Activated CD4-positive, alpha-beta T cell treated with anti-CD3 and anti-CD28 coated beads, Interleukin-2, amount 50 U/mL, for 48 hours (primary cell): Measurements from ENCODE around the gene PCDH20.
"Not testable (repeated sequence)": the region's sequence is repeated elsewhere in the genome, so short reads cannot be mapped to it uniquely, and the experiment has no call there.

ENCODE experiments used
- DNase-seq, 2 experiments: peaks; one replicate each; pipeline ENCODE4 v3.0.0-alpha.2; 2020

The PCDH20 gene, protein sequence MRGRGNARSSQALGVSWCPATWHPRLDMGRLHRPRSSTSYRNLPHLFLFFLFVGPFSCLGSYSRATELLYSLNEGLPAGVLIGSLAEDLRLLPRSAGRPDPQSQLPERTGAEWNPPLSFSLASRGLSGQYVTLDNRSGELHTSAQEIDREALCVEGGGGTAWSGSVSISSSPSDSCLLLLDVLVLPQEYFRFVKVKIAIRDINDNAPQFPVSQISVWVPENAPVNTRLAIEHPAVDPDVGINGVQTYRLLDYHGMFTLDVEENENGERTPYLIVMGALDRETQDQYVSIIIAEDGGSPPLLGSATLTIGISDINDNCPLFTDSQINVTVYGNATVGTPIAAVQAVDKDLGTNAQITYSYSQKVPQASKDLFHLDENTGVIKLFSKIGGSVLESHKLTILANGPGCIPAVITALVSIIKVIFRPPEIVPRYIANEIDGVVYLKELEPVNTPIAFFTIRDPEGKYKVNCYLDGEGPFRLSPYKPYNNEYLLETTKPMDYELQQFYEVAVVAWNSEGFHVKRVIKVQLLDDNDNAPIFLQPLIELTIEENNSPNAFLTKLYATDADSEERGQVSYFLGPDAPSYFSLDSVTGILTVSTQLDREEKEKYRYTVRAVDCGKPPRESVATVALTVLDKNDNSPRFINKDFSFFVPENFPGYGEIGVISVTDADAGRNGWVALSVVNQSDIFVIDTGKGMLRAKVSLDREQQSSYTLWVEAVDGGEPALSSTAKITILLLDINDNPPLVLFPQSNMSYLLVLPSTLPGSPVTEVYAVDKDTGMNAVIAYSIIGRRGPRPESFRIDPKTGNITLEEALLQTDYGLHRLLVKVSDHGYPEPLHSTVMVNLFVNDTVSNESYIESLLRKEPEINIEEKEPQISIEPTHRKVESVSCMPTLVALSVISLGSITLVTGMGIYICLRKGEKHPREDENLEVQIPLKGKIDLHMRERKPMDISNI

DNA sequence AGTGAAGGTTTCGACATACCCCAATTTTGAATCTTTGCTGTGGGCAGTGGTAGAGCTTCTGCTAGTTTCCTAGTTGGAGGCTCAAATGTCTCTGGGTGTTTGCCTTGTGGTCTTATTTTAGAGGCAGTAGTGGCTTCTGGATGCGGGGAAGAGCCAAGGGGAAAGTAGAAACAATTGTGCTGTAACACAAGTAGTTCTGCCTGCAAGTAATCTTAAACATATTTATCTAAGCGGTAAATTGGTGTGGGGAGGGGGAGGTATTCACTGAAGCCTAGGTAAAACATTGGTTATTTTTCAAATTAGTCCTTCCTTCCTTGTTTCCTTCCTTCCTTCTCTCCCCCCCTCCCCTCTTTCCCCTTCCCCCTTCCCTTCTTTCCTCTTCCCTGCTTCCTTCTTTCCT, at the start of gene PCDH20:
Gene PCDH20 (minus strand): TSS at position 101 of the 400 bp plus-strand sequence. CDS start 691 bp downstream, outside the sequence.
- no peak for DNase-seq

DNA sequence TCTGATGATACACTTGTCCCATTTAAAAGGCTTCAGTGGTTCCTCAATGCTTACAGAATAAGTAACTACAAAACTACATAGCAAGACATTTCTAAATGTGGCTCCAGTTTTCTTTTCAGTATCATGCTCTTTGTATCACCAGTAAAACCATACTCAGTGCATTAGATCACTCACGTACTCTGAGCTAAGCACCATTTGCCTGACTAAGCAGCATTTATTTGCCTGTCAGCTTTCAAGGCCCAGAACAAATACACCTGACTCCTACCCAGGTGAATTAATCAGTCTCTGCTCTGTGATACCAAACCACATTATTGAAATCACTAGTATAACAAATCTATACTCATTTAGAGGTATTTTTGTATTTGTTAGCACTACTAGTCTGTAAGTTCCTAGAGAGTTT, 47.4 kb upstream of the PCDH20 start:
- no peak for DNase-seq

DNA sequence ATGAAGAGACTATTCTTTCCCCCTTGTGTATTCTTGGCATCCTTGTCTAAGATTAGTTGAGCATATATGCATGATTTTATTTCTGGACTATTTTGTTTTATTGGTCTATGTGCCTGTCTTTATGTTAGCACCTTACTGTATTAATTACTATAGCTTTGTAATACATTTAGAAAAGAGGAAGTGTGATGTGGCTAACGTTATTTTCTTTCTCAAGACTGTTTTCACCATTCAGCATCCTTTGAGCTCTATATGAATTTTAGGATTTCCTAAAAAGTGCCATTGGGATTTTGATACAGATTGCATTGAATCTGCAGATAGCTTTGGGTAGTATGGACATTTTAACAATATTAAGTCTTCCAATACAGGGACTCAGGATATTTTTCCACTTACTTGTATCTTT, 37.5 kb upstream of the PCDH20 start:
- DNase-seq = no peak

DNA sequence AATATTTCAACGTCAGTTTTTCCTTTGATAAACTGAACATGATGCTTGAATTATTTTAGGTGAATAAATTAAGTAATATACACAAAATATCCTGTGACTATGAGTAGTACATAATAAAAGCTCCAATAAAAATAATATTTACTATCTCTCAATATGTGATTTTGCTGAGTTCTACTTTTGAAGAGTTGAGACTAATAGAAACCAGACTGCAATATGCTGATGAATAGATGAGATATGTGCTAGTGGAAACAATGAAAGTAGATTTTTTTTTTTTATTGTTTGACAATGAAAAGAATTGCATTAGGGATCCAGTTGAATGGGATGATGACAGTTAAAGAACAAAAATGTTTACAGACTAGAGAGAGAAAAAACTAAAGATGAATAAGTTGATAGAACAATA, 16.4 kb upstream of the PCDH20 start:
- no peak for DNase-seq

DNA sequence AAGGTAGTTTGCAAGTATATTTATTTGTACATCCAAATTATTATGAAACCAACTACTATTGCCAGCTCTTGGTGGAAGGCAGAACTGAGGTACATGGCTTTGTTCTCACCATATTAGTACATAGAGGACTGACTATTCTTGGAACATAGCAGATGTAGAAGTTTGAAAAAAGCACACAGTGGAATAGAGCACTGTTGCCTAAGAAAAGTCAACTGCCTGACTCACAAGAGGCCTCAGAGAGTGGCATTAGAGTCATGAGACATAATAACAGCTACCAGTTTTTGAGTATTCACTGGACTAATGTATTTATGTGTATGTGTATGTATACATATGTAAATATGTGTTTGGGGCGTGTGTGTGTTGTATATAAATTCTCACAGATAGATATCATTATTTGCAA, 8.3 kb upstream of the PCDH20 start:
- DNase-seq = no peak

DNA sequence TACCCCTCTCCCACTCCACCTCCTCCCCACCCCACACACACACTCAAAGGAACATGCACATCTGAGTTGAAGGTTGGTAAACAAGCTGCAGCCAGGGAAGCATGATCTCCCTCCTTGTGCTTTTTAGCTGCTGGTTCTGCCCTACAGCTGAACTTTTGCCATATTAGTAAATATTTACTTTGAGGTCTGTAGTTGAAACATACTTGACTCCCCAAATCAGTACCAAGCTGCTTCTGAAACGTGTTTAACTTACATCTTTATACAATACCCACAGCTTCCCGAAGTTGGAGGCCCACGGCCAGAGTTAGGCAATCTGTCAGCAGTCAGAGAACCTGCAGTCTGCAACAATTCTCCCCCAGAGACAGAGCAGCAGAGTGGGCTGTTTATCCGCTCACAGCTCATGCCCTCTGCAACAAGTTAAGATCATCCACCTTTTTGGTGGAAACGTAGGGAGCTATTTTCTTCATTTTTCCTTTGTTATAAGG, 1.5 kb upstream of the PCDH20 start:
- DNase-seq = no peak

DNA sequence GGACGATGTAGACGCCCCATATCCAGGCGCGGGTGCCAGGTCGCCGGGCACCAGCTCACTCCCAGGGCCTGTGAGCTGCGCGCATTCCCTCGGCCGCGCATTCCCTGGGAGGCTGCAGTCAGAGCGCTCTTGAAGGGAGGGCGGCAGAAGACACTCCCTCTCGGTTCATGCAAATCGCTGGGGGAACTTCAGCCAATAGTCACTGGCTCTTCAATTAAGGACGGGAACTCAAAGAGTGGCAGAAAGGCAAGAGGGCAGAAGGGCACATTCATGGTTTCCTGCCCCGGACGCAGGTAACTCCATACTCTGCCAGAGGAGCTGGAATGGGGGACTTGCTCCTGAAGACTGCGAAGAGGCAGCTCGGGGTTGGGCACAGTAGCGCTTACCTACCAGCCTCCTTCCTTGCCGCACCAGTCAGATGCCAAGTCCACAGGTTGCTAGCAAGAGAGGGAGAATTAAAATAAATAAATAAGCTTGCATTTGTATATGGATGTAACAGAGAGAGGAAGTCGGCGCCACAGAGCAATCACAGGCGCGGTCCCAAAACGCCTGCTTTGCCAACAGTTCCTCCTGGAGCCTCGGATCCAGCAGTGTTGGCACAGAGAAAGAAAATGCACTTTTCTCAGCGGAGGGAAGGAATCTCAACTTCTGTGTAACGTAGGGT, 459 bp downstream of the PCDH20 start:
- no peak for DNase-seq

DNA sequence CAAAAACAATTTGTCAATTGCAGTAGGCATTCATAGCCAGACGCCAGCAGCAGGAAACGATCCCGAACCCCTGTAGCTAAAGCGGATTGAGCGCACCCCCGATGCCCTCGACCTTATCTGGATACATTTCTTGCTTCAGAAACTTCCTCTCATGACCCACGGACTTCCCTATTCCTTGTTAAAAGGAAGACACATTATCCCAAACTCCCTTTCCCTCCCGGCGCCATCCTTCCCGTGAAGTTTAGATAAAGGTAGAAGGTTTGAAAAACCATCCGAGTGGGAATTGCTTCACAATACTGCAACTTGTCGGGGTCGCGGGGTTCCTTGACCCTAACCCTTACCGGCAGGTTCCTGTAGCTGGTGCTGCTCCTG, 977 bp downstream of the PCDH20 start:
- DNase-seq = no peak

DNA sequence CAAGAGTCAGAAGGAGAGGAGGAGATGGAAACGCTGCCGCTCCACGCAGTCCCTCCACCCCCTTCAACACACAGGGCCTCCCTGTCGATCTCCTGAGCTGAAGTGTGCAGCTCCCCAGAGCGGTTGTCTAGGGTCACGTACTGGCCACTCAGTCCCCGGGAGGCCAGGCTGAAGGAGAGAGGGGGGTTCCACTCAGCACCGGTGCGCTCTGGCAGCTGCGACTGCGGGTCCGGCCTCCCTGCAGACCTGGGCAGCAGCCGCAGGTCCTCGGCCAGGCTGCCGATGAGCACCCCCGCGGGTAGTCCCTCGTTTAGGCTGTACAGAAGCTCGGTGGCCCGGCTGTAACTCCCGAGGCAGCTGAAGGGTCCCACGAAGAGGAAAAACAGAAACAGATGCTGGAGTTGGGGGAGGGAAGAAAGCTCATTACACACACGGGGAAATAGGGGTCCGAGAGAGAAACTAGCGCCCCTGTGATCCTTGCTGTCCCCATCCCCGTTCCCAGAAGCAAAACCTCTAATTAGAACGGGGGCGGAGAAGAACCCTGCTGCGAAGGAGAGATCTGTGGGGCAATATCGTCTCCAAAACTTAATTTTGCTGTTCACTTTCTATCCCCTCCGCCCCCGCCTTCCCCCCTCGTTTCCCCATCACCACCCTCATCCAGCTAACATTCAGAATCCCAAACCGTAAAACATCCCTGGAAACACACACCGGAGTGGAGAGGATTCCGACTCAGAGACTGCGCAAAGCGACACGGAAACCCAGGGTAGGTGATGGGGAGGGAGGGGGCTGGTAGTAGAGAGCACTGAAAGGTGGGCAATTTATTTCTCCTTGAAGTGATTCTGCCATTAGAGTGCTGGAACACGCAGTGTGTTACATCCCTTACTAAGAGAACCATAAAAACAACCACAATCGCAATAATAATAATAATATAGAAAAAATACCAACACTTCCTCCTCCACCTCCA, 1.8 kb downstream of the PCDH20 start:
- no peak for DNase-seq

DNA sequence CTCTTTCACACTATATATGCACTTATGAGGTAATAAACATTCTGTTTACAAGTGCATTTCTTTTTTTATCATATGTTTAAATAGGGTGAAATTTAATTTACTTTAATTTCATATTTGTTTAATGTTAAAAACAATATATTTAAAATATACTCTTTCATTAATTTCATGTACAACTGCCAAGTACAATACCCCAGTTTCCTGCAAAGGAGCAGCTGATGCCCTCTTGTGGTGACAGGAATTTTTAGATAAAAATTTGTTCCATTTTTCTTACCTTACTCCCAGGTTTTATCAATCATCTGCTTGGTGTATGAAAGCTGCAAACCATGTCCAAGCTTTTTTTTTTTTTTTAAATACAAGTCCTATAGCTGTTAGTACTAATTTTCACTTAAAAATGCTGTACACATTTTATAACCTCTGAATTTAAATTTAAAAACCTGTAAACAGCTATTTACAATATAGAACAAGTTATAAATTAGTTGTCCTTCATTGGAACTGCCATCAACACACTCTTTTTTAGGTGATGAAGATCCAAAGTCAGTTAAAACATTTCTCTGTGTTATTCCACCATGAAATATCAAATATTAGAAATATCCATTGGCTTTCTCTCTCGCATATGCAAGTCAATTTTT, 4.9 kb downstream of the PCDH20 start:
- no peak for DNase-seq

DNA sequence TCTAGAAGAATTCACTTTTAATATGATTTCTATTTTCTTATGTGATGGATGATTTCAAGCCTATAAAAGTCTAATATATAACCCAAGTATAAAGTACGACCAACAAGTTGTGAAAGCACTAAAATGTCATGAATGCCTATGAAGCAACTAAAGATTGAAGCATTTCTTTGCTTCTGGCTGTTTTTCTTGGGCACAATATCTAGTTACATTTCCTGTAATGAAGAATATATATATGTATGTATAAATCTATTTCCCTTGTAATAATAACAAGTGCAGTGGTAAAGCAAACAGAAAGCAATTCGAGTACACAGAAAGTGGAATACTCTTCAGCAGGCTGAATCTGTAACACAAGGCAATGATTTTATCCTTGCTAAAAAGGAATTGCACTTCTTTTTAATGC, 5.4 kb downstream of the PCDH20 start:
- no peak for DNase-seq

DNA sequence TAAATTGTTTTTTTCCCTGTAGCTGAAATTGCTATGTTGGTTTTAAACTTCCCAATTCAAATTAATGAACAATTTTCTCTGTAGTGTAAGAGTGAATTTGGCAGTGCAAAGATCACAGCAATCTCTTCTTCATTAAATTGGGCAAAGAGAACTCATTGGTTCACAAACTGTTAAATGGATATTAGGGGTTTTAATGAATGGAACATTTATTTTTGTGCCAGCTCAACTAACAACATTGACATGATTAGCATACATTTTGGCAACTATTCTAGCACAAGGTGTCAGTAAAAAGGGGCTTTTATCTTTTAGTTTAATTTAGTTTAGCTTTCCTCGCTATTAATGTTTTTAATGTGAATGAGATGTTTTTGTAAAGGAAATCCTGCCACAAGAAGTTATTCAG, 7.1 kb downstream of the PCDH20 start:
- DNase-seq = no peak

DNA sequence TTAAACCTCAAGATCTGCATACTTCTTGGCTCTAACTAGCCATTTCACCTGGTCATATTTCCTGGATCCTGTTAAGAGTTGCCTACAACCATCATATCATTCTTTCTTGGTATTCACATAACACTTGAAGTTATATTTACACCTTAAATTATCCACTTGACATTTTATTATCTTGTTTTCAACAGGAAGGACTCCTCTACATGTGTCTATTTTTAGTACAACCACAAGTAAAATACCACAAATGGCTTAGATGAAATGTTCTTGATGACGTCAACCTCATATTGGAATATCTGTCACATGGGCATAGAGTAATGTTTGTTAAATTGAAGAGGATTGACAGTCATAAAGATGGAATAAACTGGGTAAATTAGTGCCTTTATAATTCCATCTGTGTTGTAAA, 9.4 kb downstream of the PCDH20 start:
- no peak for DNase-seq

DNA sequence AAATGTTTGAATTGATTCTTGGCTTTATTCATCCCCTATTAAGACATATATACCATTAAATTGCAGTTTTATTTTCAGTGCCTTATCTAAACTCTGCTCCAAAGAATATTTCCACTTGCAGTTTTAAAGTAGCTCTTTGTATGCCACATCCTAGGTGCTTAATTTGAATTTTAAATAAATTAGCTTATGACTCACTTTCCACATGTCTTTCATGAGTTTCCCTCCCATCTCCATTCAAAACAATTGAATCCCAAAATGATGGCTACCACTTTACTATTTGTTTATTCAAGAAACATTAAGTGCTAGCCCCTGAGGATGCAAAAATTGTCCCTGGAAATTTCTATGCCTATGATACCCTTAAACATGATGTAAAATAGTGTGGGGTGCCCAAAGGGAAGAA, 19.5 kb downstream of the PCDH20 start:
- no peak for DNase-seq

DNA sequence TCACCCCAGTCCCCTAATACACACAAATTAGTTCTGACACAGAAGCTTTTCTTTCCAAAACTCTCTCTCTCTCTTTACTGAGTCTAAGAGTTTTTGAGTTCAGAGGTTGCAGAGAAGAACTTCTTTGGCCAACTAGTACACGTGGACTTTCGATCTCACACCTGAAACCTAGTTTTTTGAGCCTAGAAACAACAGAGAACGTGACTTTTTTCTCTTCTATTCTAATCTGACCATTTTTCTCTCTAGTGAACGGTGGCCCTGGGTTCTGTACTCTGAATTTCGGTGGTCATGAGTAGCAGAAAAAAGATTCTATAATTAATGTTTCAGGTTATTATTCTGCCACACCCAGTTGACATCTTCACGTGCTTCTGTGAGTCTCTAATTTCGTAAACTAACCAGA, 24.2 kb downstream of the PCDH20 start:
- DNase-seq = no peak

DNA sequence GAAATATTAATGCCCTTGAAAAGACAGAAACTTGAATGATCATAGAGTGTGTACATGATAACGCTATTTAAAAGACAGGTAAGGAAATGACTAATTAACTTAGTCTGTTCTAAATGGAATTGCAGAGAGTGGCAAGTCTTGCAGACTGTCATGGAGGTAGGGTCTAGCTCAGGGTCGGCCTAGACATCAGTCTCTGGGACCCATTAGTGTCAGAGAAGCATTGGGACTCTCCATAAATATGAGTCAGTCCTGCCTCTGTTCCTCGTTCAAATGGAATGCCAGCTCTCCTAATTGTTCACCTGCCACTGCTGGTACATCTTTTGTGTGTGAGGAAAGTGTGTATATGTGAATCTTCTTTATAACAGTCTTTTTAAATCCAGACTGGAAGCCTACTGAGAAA, 28.0 kb downstream of the PCDH20 start:
- no peak for DNase-seq

DNA sequence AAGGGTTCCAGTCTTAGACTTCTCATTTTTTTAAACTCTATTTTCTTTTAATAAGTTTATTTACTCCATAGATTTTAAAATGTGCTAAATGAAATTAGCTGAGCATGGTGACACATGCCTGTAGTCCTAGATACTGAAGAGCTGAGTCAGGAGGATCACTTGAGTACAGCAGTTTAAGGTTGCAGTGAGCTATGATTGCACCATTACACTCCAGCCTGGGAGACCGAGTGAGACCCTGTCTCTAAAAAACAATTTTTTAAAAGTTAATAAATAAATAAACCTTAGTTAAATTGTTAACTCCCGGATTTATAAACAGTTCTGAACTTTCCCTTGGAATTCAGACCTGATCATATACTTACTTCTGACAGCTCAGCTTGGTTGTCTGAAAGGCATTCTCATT, 32.5 kb downstream of the PCDH20 start:
- no peak for DNase-seq

DNA sequence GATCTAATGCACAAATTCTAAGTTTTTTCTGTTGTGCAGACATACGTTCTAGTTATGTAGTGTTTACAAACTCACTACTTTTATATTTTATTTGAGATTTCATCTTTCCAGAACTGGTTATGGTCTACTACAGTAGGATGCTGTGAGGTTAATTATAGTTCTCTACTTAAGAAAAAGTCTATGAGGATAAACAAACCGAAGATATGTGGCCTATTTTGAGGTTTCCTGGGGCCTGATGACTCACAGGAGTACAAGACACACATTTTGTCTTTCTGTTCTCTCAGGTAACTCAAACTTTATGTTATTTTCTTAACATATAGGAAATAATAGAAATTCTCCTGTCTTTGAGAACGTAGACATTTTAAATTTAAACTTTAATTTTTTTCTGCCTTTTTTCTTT, 45.1 kb downstream of the PCDH20 start:
- DNase-seq = no peak

DNA sequence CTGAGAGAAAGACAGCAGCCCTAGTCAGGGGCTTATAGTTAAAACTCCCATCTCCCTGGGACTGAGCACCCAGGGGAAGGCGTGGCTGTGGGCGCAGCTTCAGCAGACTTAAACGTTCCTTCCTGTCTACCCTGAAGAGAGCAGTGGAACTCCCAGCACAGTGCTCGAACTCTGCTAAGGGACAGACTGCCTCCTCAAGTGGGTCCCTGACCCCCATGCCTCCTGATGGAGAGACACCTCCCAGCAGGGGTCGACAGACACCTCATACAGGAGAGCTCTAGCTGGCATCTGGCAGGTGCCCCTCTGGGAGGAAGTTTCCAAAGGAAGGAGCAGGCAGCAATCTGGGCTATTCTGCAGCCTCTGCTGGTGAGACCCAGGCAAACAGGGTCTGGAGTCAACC, 51.0 kb downstream of the PCDH20 start:
- not testable (repeated sequence) for DNase-seq

DNA sequence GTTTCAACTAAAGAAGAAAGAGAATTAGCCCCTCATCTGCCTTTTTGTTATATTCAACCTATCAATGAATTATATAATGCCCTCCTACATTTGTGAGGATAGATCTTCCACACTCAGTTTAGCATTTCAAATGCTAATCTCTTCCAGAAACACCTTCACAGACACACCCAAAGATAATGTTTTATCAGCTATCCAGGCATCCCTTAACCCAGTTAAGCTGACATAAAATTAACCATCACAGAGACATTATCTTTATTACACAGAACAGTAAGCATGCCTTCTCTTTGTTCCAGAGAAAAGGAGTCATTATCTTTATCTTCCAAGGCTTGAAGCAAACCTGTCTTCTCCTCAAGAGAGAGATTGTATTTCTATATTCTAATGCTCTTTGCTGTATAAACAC, 53.1 kb downstream of the PCDH20 start:
- no peak for DNase-seq
